Breast epithelium (tissue), 3 donors: ENCODE measurements around the gene ELMO1.

ENCODE experiments used
- POLR2A ChIP-seq: fragments of 450-650 bp; IDR thresholded peaks from one replicate; pipeline ENCODE4 v1.6.1; 2016; ENCODE audit warnings: antibody characterized with exemption, mild to moderate bottlenecking, moderate library complexity
- POLR2AphosphoS5 ChIP-seq, 3 donors: sonication (generic); formaldehyde crosslinking; IDR thresholded peaks; one replicate each; pipeline ENCODE4 v1.6.1; 2017; ENCODE audit warnings: antibody characterized with exemption in 3 of 3
- TF ChIP-seq, protein P1 (sequence below), 3 donors: fragments of 450-650 bp; IDR thresholded peaks; one replicate each; pipeline ENCODE4 v1.5.1; 2016 to 2017; ENCODE audit warnings: antibody characterized with exemption in 3 of 3, mild to moderate bottlenecking in 3 of 3, moderate library complexity in 3 of 3

GRCh38 chr7:37368540-37368939 is 80.1 kb downstream of the ELMO1 start:
- TF ChIP-seq, protein P1, sequence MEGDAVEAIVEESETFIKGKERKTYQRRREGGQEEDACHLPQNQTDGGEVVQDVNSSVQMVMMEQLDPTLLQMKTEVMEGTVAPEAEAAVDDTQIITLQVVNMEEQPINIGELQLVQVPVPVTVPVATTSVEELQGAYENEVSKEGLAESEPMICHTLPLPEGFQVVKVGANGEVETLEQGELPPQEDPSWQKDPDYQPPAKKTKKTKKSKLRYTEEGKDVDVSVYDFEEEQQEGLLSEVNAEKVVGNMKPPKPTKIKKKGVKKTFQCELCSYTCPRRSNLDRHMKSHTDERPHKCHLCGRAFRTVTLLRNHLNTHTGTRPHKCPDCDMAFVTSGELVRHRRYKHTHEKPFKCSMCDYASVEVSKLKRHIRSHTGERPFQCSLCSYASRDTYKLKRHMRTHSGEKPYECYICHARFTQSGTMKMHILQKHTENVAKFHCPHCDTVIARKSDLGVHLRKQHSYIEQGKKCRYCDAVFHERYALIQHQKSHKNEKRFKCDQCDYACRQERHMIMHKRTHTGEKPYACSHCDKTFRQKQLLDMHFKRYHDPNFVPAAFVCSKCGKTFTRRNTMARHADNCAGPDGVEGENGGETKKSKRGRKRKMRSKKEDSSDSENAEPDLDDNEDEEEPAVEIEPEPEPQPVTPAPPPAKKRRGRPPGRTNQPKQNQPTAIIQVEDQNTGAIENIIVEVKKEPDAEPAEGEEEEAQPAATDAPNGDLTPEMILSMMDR (IDR thresholded peaks at IDR 0.05) = no peak
- TF ChIP-seq POLR2A (no peak), POLR2AphosphoS5 (IDR thresholded peaks at IDR 0.05) (no peak)
